K562 (cell line): Measurements from ENCODE around the gene SEC23B. TPM values are rescaled to one million over a fixed set of nuclear protein-coding genes. Genes with fewer than 3 reads are reported as not detected.

Source experiments
- CBFA2T2 ChIP-seq: fragments of 450-650 bp; conservative IDR thresholded peaks from 2 replicates; pipeline ENCODE4 v1.6.1; 2017; ENCODE audit warnings: mild to moderate bottlenecking
- COPS2 ChIP-seq: fragments of 450-650 bp; conservative IDR thresholded peaks from 2 replicates; pipeline ENCODE4 v1.6.1; 2016; ENCODE audit warnings: mild to moderate bottlenecking, moderate library complexity
- FOXK2 ChIP-seq, 2 experiments: fragments of 450-650 bp; IDR thresholded peaks in 1 of 2; conservative IDR thresholded peaks in 1 of 2; 2 replicates each; pipeline ENCODE4 v1.6.1; 2016; ENCODE audit warnings: low read depth in 2 of 2, mild to moderate bottlenecking in 1 of 2
- HES1 ChIP-seq: fragments of 450-650 bp; IDR thresholded peaks from 2 replicates; pipeline ENCODE4 v1.6.1; 2016; ENCODE audit warnings: low read depth, mild to moderate bottlenecking, moderate library complexity
- KDM2B ChIP-seq: fragments of 250-450 bp; sonication (Bioruptor Pico); IDR thresholded peaks from 2 replicates; pipeline ENCODE4 v1.8.0; 2021; ENCODE audit warnings: mild to moderate bottlenecking, moderate library complexity
- KLF16 ChIP-seq: IDR thresholded peaks from 2 replicates; pipeline ENCODE4 v1.6.1; 2016; ENCODE audit warnings: antibody characterized with exemption
- MNT ChIP-seq, 2 experiments: fragments of 450-650 bp; conservative IDR thresholded peaks; 2 replicates each; pipeline ENCODE4 v1.6.1; 2017; ENCODE audit warnings: mild to moderate bottlenecking in 2 of 2, moderate library complexity in 2 of 2
- NR1H2 ChIP-seq: sonication (generic); formaldehyde crosslinking; IDR thresholded peaks from 2 replicates; pipeline ENCODE4 v1.4.0; 2020; ENCODE audit warnings: mild to moderate bottlenecking, missing genetic modification reagents
- POLR2A ChIP-seq: fragments of 450-650 bp; conservative IDR thresholded peaks from 2 replicates; pipeline ENCODE4 v1.6.1; 2016
- RUNX1 ChIP-seq: sonication (generic); IDR thresholded peaks from 2 replicates; pipeline ENCODE4 v1.6.1; 2016; ENCODE audit warnings: antibody characterized with exemption, low read depth
- SP2 ChIP-seq: IDR thresholded peaks from 2 replicates; pipeline ENCODE4 v1.6.1; 2011; ENCODE audit warnings: mild to moderate bottlenecking, low read depth, low read length, moderate library complexity; ENCODE audit not compliant: poor library complexity, severe bottlenecking; ENCODE audit errors: extremely low read depth
- TRIM25 ChIP-seq: fragments of 450-650 bp; IDR thresholded peaks from 2 replicates; pipeline ENCODE4 v1.7.0; 2016; ENCODE audit warnings: borderline replicate concordance
- USF1 ChIP-seq: sonication (generic); formaldehyde crosslinking; IDR thresholded peaks from 2 replicates; pipeline ENCODE4 v1.9.0; 2022; ENCODE audit warnings: mild to moderate bottlenecking, missing genetic modification reagents
- ZZZ3 ChIP-seq: fragments of 450-650 bp; IDR thresholded peaks from 2 replicates; pipeline ENCODE4 v1.6.1; 2016; ENCODE audit warnings: antibody characterized with exemption, mild to moderate bottlenecking, moderate library complexity
- polyA plus RNA-seq, 8 experiments: library from polyadenylated mRNA; depleted of rRNA in 4 of 8; stranded (reverse) in 5 of 8; unstranded in 3 of 8; fragments of >200 nt; fragmentation: Nextera tagmentation in 2 of 8; fragmentation: Illumina TruSeq in 1 of 8; extraction: Ambion mirVana in 2 of 8; extraction: Trizol in 1 of 8; gene quantifications; 2 replicates each; pipeline versions ENCODE4 v1.2.1 to v1.2.3, GENCODE V29; 2011 to 2014; ENCODE audit warnings: inconsistent platforms in 1 of 8, missing spikeins in 1 of 8
- total RNA-seq, 7 experiments: library from RNA; depleted of rRNA in 6 of 7; stranded (reverse); fragments of >200 nt in 6 of 7; fragmentation: Illumina TruSeq in 2 of 7; extraction: Trizol in 2 of 7; gene quantifications; 2 replicates each; pipeline versions ENCODE4 v1.2.1 to v1.2.3, GENCODE V29; 2011 to 2021; ENCODE audit warnings: low replicate concordance in 1 of 7
- TF ChIP-seq, protein P1 (sequence below): sonication (generic); formaldehyde crosslinking; IDR thresholded peaks from 2 replicates; pipeline ENCODE4 v1.5.0; 2020; ENCODE audit warnings: missing genetic modification reagents
- TF ChIP-seq, protein P2 (sequence below): fragments of 450-650 bp; formaldehyde crosslinking; IDR thresholded peaks from 2 replicates; pipeline ENCODE4 v1.4.0; 2020; ENCODE audit warnings: mild to moderate bottlenecking, mixed read lengths
- TF ChIP-seq, protein P3 (sequence below), 2 experiments: IDR thresholded peaks; 2 replicates each; pipeline ENCODE4 v1.6.1; 2012; ENCODE audit warnings: improper control_type of control experiment in 2 of 2, low read depth in 2 of 2, low read length in 2 of 2, borderline replicate concordance in 1 of 2

Gene SEC23B
- total and polyA plus RNA-seq, 9 of the 15 experiments (the other 6 are each of a cell fraction or from before 2014, with no cell fraction given): 31.7 to 70.2 (median 38.5) TPM

DNA sequence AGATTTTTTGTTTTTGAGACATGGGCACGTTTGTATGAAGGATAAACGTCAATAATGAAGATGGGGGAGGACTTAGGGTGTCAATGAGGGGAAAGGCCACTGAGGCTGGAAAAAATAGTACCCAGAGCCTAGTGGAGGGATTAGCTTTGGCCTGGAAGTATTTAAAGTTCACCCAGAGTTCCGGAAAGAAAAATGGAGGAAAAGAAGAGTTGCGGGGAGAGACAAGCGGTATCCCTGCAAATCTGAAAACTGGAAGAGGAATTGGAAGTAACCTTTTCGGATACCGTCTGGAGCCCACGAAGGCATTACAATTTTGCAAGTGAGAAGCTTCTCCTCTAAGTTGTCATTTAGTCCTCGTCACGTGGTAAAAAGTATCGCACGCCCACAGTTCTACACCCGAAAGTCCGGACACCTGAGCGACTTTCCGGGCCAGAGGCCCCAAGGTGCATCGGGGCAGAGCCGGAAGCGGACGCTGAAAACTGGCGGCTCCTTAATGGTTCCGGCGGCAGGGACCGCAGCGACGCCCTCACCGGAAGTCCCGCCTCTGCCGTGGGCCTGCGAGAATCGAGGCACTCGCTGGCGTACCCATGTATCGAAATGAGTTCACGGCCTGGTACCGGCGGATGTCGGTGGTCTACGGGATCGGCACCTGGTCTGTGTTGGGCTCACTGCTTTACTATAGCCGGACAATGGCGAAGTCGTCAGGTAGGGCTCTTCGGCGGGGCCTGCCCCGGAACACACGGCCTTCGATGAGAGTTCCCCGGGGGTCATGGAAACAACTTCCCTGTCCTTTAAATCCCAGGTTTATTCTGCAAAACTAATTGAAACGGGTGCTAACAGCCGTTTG lies 59.4 kb downstream of the SEC23B start, which contains the start of gene SMIM26 (continued):
- TF ChIP-seq CBFA2T2 (0 out of 2 replicates have a peak, but pooled peaks have one; percentile 30), USF1 (CRISPR knock-in tag) (peak; percentile 79), KDM2B (CRISPR knock-in tag) (no peak), TRIM25 (no peak), FOXK2 (conservative IDR thresholded peaks at IDR 0.05 in 1 of 2, IDR thresholded peaks at IDR 0.05 in 1 of 2; ENCODE audit: low read depth in 2 of 2) (peak in 1 of 2 experiments; percentile 52; a peak in 2 of 4 replicates), ZZZ3 (peak; percentile 75; the same call in 1 of the 2 replicates), KLF16 (no peak), NR1H2 (CRISPR knock-in tag) (no peak), SP2 (peak; percentile 46), MNT (conservative IDR thresholded peaks at IDR 0.05) (peak; percentile 70 to 83), COPS2 (no peak), POLR2A (peak; percentile 79), HES1 (no peak), RUNX1 (no peak)
- TF ChIP-seq, protein P1, sequence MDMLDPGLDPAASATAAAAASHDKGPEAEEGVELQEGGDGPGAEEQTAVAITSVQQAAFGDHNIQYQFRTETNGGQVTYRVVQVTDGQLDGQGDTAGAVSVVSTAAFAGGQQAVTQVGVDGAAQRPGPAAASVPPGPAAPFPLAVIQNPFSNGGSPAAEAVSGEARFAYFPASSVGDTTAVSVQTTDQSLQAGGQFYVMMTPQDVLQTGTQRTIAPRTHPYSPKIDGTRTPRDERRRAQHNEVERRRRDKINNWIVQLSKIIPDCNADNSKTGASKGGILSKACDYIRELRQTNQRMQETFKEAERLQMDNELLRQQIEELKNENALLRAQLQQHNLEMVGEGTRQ (CRISPR knock-in tag): peak; percentile 72
- TF ChIP-seq, protein P2, sequence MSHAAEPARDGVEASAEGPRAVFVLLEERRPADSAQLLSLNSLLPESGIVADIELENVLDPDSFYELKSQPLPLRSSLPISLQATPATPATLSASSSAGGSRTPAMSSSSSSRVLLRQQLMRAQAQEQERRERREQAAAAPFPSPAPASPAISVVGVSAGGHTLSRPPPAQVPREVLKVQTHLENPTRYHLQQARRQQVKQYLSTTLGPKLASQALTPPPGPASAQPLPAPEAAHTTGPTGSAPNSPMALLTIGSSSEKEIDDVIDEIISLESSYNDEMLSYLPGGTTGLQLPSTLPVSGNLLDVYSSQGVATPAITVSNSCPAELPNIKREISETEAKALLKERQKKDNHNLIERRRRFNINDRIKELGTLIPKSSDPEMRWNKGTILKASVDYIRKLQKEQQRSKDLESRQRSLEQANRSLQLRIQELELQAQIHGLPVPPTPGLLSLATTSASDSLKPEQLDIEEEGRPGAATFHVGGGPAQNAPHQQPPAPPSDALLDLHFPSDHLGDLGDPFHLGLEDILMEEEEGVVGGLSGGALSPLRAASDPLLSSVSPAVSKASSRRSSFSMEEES: peak; percentile 85
- TF ChIP-seq, protein P3, sequence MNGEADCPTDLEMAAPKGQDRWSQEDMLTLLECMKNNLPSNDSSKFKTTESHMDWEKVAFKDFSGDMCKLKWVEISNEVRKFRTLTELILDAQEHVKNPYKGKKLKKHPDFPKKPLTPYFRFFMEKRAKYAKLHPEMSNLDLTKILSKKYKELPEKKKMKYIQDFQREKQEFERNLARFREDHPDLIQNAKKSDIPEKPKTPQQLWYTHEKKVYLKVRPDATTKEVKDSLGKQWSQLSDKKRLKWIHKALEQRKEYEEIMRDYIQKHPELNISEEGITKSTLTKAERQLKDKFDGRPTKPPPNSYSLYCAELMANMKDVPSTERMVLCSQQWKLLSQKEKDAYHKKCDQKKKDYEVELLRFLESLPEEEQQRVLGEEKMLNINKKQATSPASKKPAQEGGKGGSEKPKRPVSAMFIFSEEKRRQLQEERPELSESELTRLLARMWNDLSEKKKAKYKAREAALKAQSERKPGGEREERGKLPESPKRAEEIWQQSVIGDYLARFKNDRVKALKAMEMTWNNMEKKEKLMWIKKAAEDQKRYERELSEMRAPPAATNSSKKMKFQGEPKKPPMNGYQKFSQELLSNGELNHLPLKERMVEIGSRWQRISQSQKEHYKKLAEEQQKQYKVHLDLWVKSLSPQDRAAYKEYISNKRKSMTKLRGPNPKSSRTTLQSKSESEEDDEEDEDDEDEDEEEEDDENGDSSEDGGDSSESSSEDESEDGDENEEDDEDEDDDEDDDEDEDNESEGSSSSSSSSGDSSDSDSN (IDR thresholded peaks at IDR 0.05; ENCODE audit: borderline replicate concordance in 1 of 2, low read depth in 2 of 2, low read length in 2 of 2): no peak
